GM12878 (cell line): ENCODE data around the gene TRABD2A. TPM values are rescaled to one million over a fixed set of nuclear protein-coding genes. Genes with fewer than 3 reads are reported as not detected.

Source experiments
- ATAC-seq: fragments of 200-7000 bp; cut with Tn5 transposase; 3 replicates; pipeline ENCODE4 v1.9.1; 2020; ENCODE audit warnings: mild to moderate bottlenecking, moderate library complexity
- BruUV-seq: library from RNA; stranded (reverse); fragments of 400-500 nt; replicated peaks from 2 replicates; lab custom pipeline; 2021; lab: Mats Ljungman, UMichigan
- CTCF ChIA-PET: fragments of 300-600 bp; sonication (Branson Sonifier 250); formaldehyde crosslinking; extraction: SDS; loops from one replicate; lab custom pipeline; 2021; ENCODE audit warnings: inconsistent platforms; lab: Yijun Ruan, JAX
- POLR2A ChIA-PET: fragments of 350-600 bp; formaldehyde crosslinking; extraction: SDS; loops from one replicate; lab custom pipeline; 2021; ENCODE audit warnings: inconsistent platforms; lab: Charles Lee
- RAD21 ChIA-PET: fragments of 300-600 bp; sonication (Branson Sonifier 250); formaldehyde crosslinking; loops from one replicate; lab custom pipeline; 2023; ENCODE audit warnings: antibody characterized with exemption; ENCODE audit not compliant: unreplicated experiment; lab: Charles Lee
- SMC1A ChIA-PET: fragments of 300-600 bp; sonication (Branson Sonifier 250); formaldehyde crosslinking; loops from one replicate; lab custom pipeline; 2023; ENCODE audit not compliant: unreplicated experiment, uncharacterized antibody; lab: Charles Lee
- DNase-seq: peaks from one replicate; pipeline ENCODE4 v3.0.0-alpha.2; 2011; ENCODE audit warnings: low read depth, low spot score
- FAIRE-seq: peaks from 3 replicates; lab custom pipeline; 2011; peaks lifted over from hg19 to GRCh38; lab: Jason Lieb, UNC
- H2AFZ ChIP-seq: 2 replicates; pipeline ENCODE4 v1.6.0; 2011; ENCODE audit warnings: low read depth, low read length, control low read depth; ENCODE audit not compliant: control insufficient read depth
- H3K27ac ChIP-seq: 2 replicates; pipeline ENCODE4 v1.5.1; 2011; ENCODE audit warnings: control low read depth; ENCODE audit not compliant: control insufficient read depth, insufficient read depth
- H3K27me3 ChIP-seq, 2 experiments: replicated peaks in 1 of 2; 2 replicates each; pipeline versions ENCODE4 v1.6.0 to v1.6.1; 2011; ENCODE audit warnings: low read length in 1 of 2; ENCODE audit not compliant: control insufficient read depth in 2 of 2, insufficient read depth in 2 of 2
- H3K36me3 ChIP-seq, 2 experiments: 2 replicates each; pipeline ENCODE4 v1.5.1; 2011; ENCODE audit warnings: low read length in 1 of 2; ENCODE audit not compliant: control insufficient read depth in 2 of 2, insufficient read depth in 2 of 2
- H3K4me1 ChIP-seq: 2 replicates; pipeline ENCODE4 v1.6.1; 2011; ENCODE audit warnings: mild to moderate bottlenecking, low read length, moderate library complexity, mixed read lengths; ENCODE audit not compliant: control insufficient read depth, insufficient read depth
- H3K4me2 ChIP-seq: 2 replicates; pipeline ENCODE4 v1.6.0; 2011; ENCODE audit warnings: control low read depth; ENCODE audit not compliant: control insufficient read depth, insufficient read depth
- H3K4me3 ChIP-seq: fragments of 200-600 bp; sonication (generic); 2 replicates; pipeline ENCODE4 v1.5.1; 2016
- H3K79me2 ChIP-seq: 2 replicates; pipeline ENCODE4 v1.6.0; 2011; ENCODE audit warnings: low read length; ENCODE audit not compliant: control insufficient read depth, insufficient read depth
- H3K9ac ChIP-seq: 2 replicates; pipeline ENCODE4 v1.8.0; 2011; ENCODE audit warnings: low read length, control low read depth, mixed read lengths; ENCODE audit not compliant: control insufficient read depth, insufficient read depth
- H3K9me3 ChIP-seq: replicated peaks from 3 replicates; pipeline ENCODE4 v1.5.1; 2011; ENCODE audit warnings: mild to moderate bottlenecking, low read length; ENCODE audit not compliant: control insufficient read depth, insufficient read depth
- H4K20me1 ChIP-seq: 2 replicates; pipeline ENCODE4 v1.6.0; 2011; ENCODE audit not compliant: control insufficient read depth, insufficient read depth
- BCL11A ChIP-seq: IDR thresholded peaks from 2 replicates; pipeline ENCODE4 v1.6.1; 2011; ENCODE audit warnings: low read depth, low read length
- EED ChIP-seq: sonication (generic); IDR thresholded peaks from 2 replicates; pipeline ENCODE4 v1.6.1; 2016; ENCODE audit warnings: antibody characterized with exemption, low read depth
- IRF4 ChIP-seq: IDR thresholded peaks from 2 replicates; pipeline ENCODE4 v1.6.1; 2011; ENCODE audit warnings: low read depth, low read length
- KAT2A ChIP-seq: conservative IDR thresholded peaks from 2 replicates; pipeline ENCODE4 v1.6.1; 2011; ENCODE audit warnings: low read depth, low read length; ENCODE audit not compliant: control insufficient read depth
- MEF2B ChIP-seq: fragments of 450-650 bp; IDR thresholded peaks from 2 replicates; pipeline ENCODE4 v1.6.1; 2018; ENCODE audit warnings: mild to moderate bottlenecking, moderate library complexity; ENCODE audit not compliant: partially characterized antibody, poor library complexity, severe bottlenecking
- NR2C1 ChIP-seq: fragments of 450-650 bp; IDR thresholded peaks from 2 replicates; pipeline ENCODE4 v1.6.1; 2017; ENCODE audit warnings: antibody characterized with exemption, mild to moderate bottlenecking, moderate library complexity
- POLR2A ChIP-seq: IDR thresholded peaks from 2 replicates; pipeline ENCODE4 v1.6.1; 2011; ENCODE audit warnings: low read depth, mild to moderate bottlenecking, low read length
- SUPT20H ChIP-seq: IDR thresholded peaks from 2 replicates; pipeline ENCODE4 v1.6.1; 2011; ENCODE audit warnings: low read depth, mild to moderate bottlenecking, low read length, moderate library complexity, borderline replicate concordance; ENCODE audit not compliant: control insufficient read depth
- TCF7 ChIP-seq: IDR thresholded peaks from 2 replicates; pipeline ENCODE4 v1.6.1; 2014; ENCODE audit warnings: antibody characterized with exemption, borderline replicate concordance
- ZBTB4 ChIP-seq: fragments of 450-650 bp; formaldehyde crosslinking; IDR thresholded peaks from 2 replicates; pipeline ENCODE4 v1.4.0; 2022; ENCODE audit warnings: mild to moderate bottlenecking, moderate library complexity
- ZNF622 ChIP-seq: fragments of 450-650 bp; IDR thresholded peaks from 2 replicates; pipeline ENCODE4 v1.6.1; 2017; ENCODE audit warnings: mild to moderate bottlenecking, inconsistent platforms
- WGBS: methylation state at CpG from one replicate; pipeline ENCODE4 v1.1.6; 2016; ENCODE audit warnings: low lambda C conversion rate; ENCODE audit not compliant: insufficient replicate concordance, insufficient coverage; ENCODE audit errors: missing lambda C conversion rate; 5-methylcytosine and 5-hydroxymethylcytosine counted together
- in situ Hi-C: fragments of 300-500 bp; cut with MboI; formaldehyde crosslinking; loops from 9 replicates; pipeline ENCODE4 v1.14.3; 2018; ENCODE audit warnings: mixed read lengths
- intact Hi-C: fragments of 100-400 bp; cut with micrococcal nuclease; formaldehyde crosslinking; loops from one replicate; pipeline ENCODE4 v1.14.2; 2022; ENCODE audit not compliant: unreplicated experiment
- polyA plus RNA-seq, 11 experiments: library from polyadenylated mRNA; depleted of rRNA in 4 of 11; unstranded in 6 of 11; stranded (reverse) in 5 of 11; fragments of >200 nt; fragmentation: Nextera tagmentation in 4 of 11; fragmentation: Illumina TruSeq in 1 of 11; extraction: Ambion mirVana in 4 of 11; extraction: Trizol in 1 of 11; gene quantifications; 1 replicate in 1 of 11; 2 replicates in 10 of 11; pipeline versions ENCODE4 v1.2.1 to v1.2.3, GENCODE V29; 2011 to 2016; ENCODE audit warnings: inconsistent platforms in 2 of 11, missing spikeins in 2 of 11, low read depth in 1 of 11
- total RNA-seq, 4 experiments: library from RNA; depleted of rRNA in 3 of 4; stranded (reverse); fragments of >200 nt in 3 of 4; fragmentation: Illumina TruSeq in 1 of 4; extraction: Trizol in 1 of 4; gene quantifications; 2 replicates each; pipeline versions ENCODE4 v1.2.1 to v1.2.3, GENCODE V29; 2013 to 2021

The TRABD2A gene
- total and polyA plus RNA-seq, 10 of the 15 experiments (the other 5 are each of a cell fraction or from before 2014, with no cell fraction given) = 1.4 to 7.6 (median 4.1) TPM

- TF ChIP-seq KAT2A (no peak), TCF7 (no peak), SUPT20H (no peak), NR2C1 (no peak), POLR2A (no peak), BCL11A (no peak), ZBTB4 (CRISPR knock-in tag) (no peak), EED (no peak), IRF4 (no peak), ZNF622 (no peak), MEF2B (no peak)
- peaks cover 0 to 8% of the 10 kb centered on the region in 2 experiments; a peak in 2 of 4 replicates for H3K27me3 ChIP-seq
- in situ Hi-C loops = no loop called here
- H3K4me2 ChIP-seq = no peak overlapping the region
- RAD21 ChIA-PET = no interaction called here
- H3K27ac ChIP-seq = no peak overlapping the region
- H2AFZ ChIP-seq = no peak overlapping the region
- H3K9ac ChIP-seq = no peak overlapping the region
- BruUV-seq = no TSS peak
- intact Hi-C loops = no loop called here
- SMC1A ChIA-PET = no interaction called here
- no peaks in the 10 kb centered on the region for H3K36me3 ChIP-seq
- peaks cover 6% of the 10 kb centered on the region for H3K4me1 ChIP-seq
- no peaks in the 10 kb centered on the region; the same call in 1 of the 2 replicates for H4K20me1 ChIP-seq
- H3K4me3 ChIP-seq = no peak overlapping the region
- POLR2A ChIA-PET = no interaction called here
- FAIRE-seq (no peak), ATAC-seq (no peak), DNase-seq (no peak)
- no peaks in the 10 kb centered on the region for H3K79me2 ChIP-seq
- H3K9me3 ChIP-seq = no peaks in the 10 kb centered on the region; the same call in 2 of the 3 replicates
- 55% methylated on average over 11 of the region's 11 CpGs for WGBS
- CTCF ChIA-PET = no interaction called here
Observed at GRCh38 chr2:84830095-84830494, 50.8 kb downstream of the TRABD2A start.
